Right kidney (tissue), 1 donor: ENCODE results near the gene SNED1.

ENCODE experiments used
- DNase-seq: peaks from one replicate; pipeline ENCODE4 v3.0.0-alpha.2; 2016

The SNED1 gene

GRCh38 chr2:241049739-241050623 lies 51.6 kb downstream of the SNED1 start:
- no peak for DNase-seq

GRCh38 chr2:241050624-241051577 lies 52.5 kb downstream of the SNED1 start:
- no peak for DNase-seq

GRCh38 chr2:241051578-241052487 lies 53.4 kb downstream of the SNED1 start:
- no peak for DNase-seq

- no peak for DNase-seq
Measured at GRCh38 chr2:241052677-241053360, 54.4 kb downstream of the SNED1 start.

DNA sequence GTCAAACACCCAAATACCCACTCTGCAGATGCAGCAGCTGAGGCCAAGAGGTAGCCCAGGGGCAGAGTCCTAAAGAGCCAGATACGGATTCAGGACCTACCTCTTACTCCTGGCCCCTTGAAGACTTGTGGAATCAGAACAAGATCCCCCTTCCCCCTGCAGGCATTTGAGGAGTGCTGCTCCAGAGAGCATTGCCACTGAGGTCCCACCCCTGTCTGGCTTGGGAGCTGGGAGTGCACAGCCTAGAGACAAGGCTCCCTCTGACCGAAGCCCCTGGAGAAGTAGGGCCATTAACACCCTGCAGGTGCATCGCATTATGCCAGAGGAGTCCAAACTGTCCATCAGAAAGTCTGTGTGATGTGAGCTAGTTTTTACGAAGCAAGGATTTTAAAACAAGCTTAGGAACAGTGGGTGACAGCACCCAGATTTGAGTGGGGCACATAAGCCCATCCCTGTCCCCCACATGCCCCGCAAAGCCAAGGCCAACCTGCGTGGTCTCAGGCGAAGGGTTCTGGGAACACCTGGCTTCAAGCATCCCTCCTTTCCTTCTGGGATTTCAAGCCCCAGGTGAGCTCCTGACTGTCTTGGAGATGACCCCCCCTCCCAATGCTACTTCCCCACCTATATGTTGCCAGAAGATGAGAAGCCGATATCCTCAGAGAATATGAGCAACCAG lies 55.3 kb downstream of the SNED1 start:
- no peak for DNase-seq

GRCh38 chr2:241061275-241061674 lies 62.9 kb downstream of the SNED1 start:
- no peak for DNase-seq

DNA sequence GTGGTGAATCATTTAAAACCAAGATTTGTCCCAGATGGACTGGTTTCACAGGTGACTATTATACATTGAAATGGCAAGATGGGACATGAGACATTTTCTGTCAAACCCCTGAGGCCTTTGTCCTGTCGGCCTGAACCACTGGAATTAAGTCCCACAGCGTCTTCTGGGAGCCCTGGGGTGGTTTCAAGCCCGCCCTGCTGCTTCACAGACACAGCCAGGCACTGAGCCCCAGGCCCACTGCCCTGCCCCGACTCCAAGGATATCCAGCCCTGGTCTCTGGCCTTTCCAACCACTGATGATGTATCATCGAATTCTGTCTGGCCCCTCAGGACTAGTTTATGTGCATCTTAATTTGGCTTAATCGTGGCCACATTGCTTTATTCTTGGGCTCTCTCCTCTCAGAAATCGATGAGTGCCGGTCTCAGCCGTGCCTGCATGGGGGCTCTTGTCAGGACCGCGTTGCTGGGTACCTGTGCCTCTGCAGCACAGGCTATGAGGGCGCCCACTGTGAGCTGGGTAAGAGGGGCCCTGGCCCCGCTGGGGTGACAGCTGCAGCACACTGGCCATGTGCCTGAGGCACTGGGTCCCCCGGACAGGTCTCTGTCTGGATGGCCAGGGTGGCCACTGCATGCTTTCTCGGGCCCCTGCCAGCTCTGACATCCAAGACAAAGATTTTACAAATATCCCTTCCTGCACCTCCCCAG lies 64.1 kb downstream of the SNED1 start:
- DNase-seq: no peak

DNA sequence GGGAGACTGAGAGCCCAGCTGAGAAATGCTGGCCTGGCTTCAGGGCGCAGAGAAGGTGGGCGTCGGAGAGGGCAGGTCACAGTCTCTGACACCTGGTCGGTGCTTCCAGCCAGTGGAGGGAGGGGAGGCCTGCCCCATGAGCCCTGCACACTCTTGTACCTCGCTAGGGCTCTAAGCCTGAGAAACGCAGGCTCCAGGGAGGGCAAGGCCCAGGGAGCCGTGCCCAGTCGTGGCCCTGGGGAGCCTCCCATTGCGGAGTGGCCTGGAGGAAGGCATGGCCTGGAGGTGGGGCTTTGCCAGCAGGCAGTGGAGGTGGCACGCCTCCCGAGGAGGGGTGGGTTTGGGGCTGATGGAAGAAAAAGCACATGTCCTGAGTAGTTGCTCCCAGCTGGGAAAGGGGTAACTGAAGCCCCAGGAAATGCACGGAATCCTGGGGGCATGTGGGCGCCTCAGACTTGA lies 64.7 kb downstream of the SNED1 start:
- no peak for DNase-seq

- DNase-seq: no peak
Measured at GRCh38 chr2:241063587-241063986, 65.2 kb downstream of the SNED1 start.

- DNase-seq: no peak
Measured at GRCh38 chr2:241064008-241064801, 65.8 kb downstream of the SNED1 start.

GRCh38 chr2:241064802-241065354 lies 66.5 kb downstream of the SNED1 start:
- no peak for DNase-seq

- no peak for DNase-seq
Measured at GRCh38 chr2:241065355-241065803, 67.0 kb downstream of the SNED1 start.

DNA sequence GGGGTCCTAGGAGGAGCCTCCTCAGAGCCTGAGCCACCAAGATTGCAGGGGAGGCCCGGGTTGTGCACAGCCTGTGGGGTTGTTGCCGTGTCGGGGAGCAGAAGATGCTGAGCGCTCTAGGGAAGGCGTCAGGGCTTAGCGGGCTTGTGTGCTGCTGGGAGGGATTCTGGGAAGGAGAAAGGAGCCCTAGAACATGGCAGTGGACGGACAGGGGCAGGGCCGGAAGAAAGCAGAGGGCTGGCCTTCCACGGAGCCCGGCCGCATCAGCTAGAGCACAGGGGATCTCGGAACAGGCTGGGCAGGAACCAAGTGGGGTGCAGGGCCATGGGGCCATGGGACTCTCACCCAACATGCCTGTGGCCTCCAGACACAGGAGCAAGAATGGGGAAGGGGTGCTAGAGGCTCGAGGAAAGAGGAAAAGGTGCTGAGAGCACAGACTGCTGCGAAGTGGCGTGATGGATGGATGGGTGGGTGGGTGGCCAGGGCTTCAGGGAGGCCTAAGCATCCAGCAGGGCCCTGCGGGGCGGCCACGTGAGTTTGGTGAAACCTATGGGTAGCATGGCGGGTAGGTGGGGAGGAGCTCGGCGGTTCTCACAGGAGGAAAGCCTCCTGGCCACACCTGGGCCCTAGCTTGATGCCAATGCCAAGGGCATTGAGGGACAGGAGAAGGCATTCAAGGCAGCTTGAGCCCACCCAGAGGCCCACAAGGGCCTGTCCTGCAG lies 67.9 kb downstream of the SNED1 start:
- DNase-seq: no peak

GRCh38 chr2:241066893-241067341 lies 68.5 kb downstream of the SNED1 start:
- no peak for DNase-seq

DNA sequence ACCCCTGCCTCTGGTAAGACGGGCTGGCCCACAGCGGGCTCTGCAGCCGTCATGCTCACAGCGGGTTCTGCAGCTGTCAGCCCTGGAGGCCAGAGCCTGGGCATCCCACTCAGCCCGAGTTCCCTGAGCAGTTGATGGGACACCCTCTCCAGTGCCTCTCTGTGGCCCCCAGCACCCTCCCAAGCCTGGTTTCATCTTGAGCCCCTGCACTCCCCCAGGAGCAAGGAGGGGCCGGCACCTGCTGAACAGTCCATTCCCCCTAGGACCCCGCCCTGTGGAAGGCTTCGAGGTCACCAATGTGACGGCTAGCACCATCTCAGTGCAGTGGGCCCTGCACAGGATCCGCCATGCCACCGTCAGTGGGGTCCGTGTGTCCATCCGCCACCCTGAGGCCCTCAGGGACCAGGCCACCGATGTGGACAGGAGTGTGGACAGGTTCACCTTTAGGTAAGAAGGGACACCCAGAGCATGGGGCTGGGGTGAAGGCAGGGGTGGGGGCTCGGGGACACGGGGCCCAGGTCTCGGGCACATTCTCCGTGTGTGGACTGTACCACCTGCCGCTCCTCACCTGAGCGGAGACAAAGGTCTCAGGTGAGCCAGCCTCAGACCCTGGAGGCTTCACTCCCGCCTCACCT lies 69.2 kb downstream of the SNED1 start:
- DNase-seq: no peak

- no peak for DNase-seq
Measured at GRCh38 chr2:241068136-241068941, 69.9 kb downstream of the SNED1 start.
